ENCODE data around the gene MRGPRD. TPM values are rescaled to one million over a fixed set of nuclear protein-coding genes. Genes with fewer than 3 reads are reported as not detected.

The MRGPRD gene
- polyA plus RNA-seq, 1 experiment: not detected

- no peak for TF ChIP-seq CTCF (IDR thresholded peaks at IDR 0.05; ENCODE audit: insufficient read depth, low read depth, low read length)
- DNase-seq (ENCODE audit: low read depth): no peak
- H3K36me3 ChIP-seq (ENCODE audit: control insufficient read depth, insufficient read depth, low read length): peaks cover 11% of the 10 kb centered on the region
- POLR2A ChIA-PET: interaction anchor here (0.6 kb wide), 1 partner anchor 67 kb away, joined by 8 read pairs; no protein-coding TSS in a partner anchor
- CTCF ChIA-PET: interaction anchor here (0.7 to 2.2 kb wide), 4 partner anchors 12 to 147 kb away, joined by 3 to 5 read pairs (median 3); no protein-coding TSS in a partner anchor
- H3K27me3 ChIP-seq (ENCODE audit: control insufficient read depth, insufficient read depth, low read length): no peaks in the 10 kb centered on the region
- no peak overlapping the region for H3K4me3 ChIP-seq (ENCODE audit: low read depth, low read length)
Measured at GRCh38 chr11:68942751-68943271, 38.0 kb downstream of the MRGPRD start.

GRCh38 chr11:68942095-68942620, 38.6 kb downstream of the MRGPRD start:
- DNase-seq (ENCODE audit: low read depth): no peak

GRCh38 chr11:68941324-68942094, 39.3 kb downstream of the MRGPRD start:
- ChIA-PET CTCF (interaction anchor here (0.6 to 1.8 kb wide), 3 partner anchors 13 to 915 kb away, joined by 3 read pairs; no protein-coding TSS in a partner anchor), POLR2A (no interaction called here)
- no peak for TF ChIP-seq CTCF (IDR thresholded peaks at IDR 0.05; ENCODE audit: insufficient read depth, low read depth, low read length)
- DNase-seq (ENCODE audit: low read depth): no peak
- peaks cover 18% of the 10 kb centered on the region for H3K36me3 ChIP-seq (ENCODE audit: control insufficient read depth, insufficient read depth, low read length)
- H3K4me3 ChIP-seq (ENCODE audit: low read depth, low read length): no peak overlapping the region
- H3K27me3 ChIP-seq (ENCODE audit: control insufficient read depth, insufficient read depth, low read length): no peaks in the 10 kb centered on the region

More at GRCh38 chr11:68942095-68942620, 38.6 kb downstream of the MRGPRD start:
- CTCF ChIA-PET: interaction anchor here (0.7 to 2.2 kb wide), 4 partner anchors 13 to 147 kb away, joined by 3 to 5 read pairs (median 3); no protein-coding TSS in a partner anchor
- no peak for TF ChIP-seq CTCF (IDR thresholded peaks at IDR 0.05; ENCODE audit: insufficient read depth, low read depth, low read length)
- POLR2A ChIA-PET: no interaction called here
- Histone ChIP-seq H3K4me3 (ENCODE audit: low read depth, low read length) (no peak overlapping the region), H3K36me3 (ENCODE audit: control insufficient read depth, insufficient read depth, low read length) (peaks cover 13% of the 10 kb centered on the region), H3K27me3 (ENCODE audit: control insufficient read depth, insufficient read depth, low read length) (no peaks in the 10 kb centered on the region)

- ChIA-PET POLR2A (no interaction called here), CTCF (interaction anchor here (0.6 kb wide), 1 partner anchor 916 kb away, joined by 3 read pairs; no protein-coding TSS in a partner anchor)
- DNase-seq (ENCODE audit: low read depth): no peak
- Histone ChIP-seq H3K36me3 (ENCODE audit: control insufficient read depth, insufficient read depth, low read length) (peaks cover 22% of the 10 kb centered on the region), H3K27me3 (ENCODE audit: control insufficient read depth, insufficient read depth, low read length) (no peaks in the 10 kb centered on the region), H3K4me3 (ENCODE audit: low read depth, low read length) (no peak overlapping the region)
- no peak for TF ChIP-seq CTCF (IDR thresholded peaks at IDR 0.05; ENCODE audit: insufficient read depth, low read depth, low read length)
Measured at GRCh38 chr11:68940651-68941323, 40.0 kb downstream of the MRGPRD start.
